Activated naive CD8-positive, alpha-beta T cell (primary cell): ENCODE measurements around the gene OR5D16.
"Not testable (repeated sequence)": the region's sequence is repeated elsewhere in the genome, so short reads cannot be mapped to it uniquely, and the experiment has no call there.

Source experiments
- H3K27ac Mint-ChIP-seq: one replicate; pipeline ENCODE4 v1.8.0; 2021; ENCODE audit warnings: mixed read lengths
- H3K27me3 Mint-ChIP-seq: one replicate; pipeline ENCODE4 v1.8.0; 2021; ENCODE audit warnings: mixed read lengths
- H3K36me3 Mint-ChIP-seq: one replicate; pipeline ENCODE4 v1.8.0; 2021; ENCODE audit warnings: mixed read lengths
- H3K4me1 Mint-ChIP-seq: one replicate; pipeline ENCODE4 v1.8.0; 2021; ENCODE audit warnings: low read depth, mixed read lengths
- H3K4me3 Mint-ChIP-seq: one replicate; pipeline ENCODE4 v1.8.0; 2021; ENCODE audit warnings: mild to moderate bottlenecking, mixed read lengths
- H3K9me3 Mint-ChIP-seq: one replicate; pipeline ENCODE4 v1.8.0; 2021; ENCODE audit warnings: low read depth, mixed read lengths

The OR5D16 gene

DNA sequence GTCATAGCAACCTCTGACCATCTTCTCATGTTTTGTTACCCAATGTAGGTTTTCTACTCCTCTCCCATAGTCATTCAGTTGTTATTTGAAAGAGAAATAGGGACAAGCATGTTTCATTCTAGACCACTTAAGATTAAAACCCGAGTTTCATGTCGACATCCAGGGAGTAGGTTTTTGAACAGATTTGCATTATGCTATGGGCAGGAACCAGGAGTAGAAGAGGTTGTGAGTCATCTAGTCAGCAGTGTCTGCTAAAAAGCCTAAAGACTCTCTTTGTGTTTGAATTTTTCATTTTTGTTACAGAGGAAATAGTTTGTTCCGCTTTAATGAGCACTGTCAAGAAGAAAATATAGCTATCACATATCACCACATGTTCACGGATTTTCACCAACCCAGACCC, 46.4 kb downstream of the OR5D16 start:
- H3K4me1 Mint-ChIP-seq, H3K27ac Mint-ChIP-seq, H3K4me3 Mint-ChIP-seq, H3K9me3 Mint-ChIP-seq, H3K27me3 Mint-ChIP-seq, H3K36me3 Mint-ChIP-seq: not testable (repeated sequence)

DNA sequence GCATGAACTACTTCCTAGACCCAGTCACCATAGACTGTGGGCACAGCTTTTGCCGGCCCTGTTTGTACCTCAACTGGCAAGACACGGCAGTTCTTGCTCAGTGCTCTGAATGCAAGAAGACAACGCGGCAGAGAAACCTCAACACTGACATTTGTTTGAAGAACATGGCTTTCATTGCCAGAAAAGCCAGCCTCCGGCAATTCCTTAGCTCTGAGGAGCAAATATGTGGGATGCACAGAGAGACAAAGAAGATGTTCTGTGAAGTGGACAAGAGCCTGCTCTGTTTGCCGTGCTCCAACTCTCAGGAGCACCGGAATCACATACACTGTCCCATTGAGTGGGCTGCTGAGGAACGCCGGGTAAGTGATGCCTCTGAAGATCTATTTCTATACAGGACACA, 46.9 kb downstream of the OR5D16 start:
- H3K27ac Mint-ChIP-seq, H3K27me3 Mint-ChIP-seq, H3K4me3 Mint-ChIP-seq, H3K9me3 Mint-ChIP-seq, H3K36me3 Mint-ChIP-seq, H3K4me1 Mint-ChIP-seq: not testable (repeated sequence)
